ENCODE results near the gene PNPLA7.

DNA sequence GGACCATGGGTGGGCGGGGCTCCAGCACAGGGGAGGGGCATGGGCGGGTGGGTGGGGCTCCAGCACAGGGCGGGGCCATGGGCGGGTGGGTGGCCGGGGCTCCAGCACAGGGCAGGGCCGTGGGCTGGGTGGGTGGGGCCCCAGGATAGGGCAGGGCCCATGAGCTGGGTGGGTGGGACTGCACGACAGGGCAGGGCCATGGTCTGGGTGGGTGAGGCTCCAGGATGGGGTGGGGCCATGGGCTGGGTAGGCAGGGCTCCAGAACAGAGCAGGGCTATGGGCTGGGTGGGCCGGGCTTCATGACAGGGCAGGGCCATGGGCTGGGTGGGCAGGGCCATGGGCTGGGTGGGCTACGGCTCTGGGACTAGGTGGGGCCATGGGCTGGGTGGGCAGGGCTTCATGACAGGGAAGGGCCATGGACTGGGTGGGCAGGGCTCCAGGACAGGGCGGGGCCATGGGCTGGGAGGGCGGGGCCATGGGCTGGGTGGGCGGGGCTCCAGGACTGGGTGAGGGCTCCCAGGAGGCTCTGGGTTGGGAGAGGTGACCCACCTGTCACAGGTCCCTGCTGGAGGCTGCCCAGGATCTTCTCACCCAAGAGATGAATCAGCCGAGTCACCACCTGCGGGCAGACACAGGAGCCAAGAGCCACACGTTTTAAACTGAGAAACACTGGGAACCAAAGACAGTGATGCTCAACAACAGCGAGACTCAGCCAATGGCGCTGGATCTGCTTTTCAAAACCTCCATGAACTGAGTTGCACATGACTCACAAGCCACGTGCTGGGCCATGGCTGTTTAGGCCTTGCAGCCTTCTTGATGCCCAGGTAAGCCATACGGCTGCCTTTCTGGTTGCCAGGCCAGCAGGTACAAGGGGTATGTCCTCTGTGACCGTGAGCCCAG, 57.5 kb downstream of the PNPLA7 start:
- no peak for TF ChIP-seq FOXJ3 (CRISPR knock-in tag; IDR thresholded peaks at IDR 0.05; ENCODE audit: borderline replicate concordance)
- TF ChIP-seq JUND (CRISPR knock-in tag; IDR thresholded peaks at IDR 0.05): no peak
- no peak for TF ChIP-seq KLF9 (CRISPR knock-in tag; IDR thresholded peaks at IDR 0.05; ENCODE audit: low read depth)
- no peak for TF ChIP-seq ATF6 (CRISPR knock-in tag; conservative IDR thresholded peaks at IDR 0.05)
- TF ChIP-seq ZNF512 (CRISPR knock-in tag; IDR thresholded peaks at IDR 0.05): no peak
- no peak for TF ChIP-seq HDAC2 (CRISPR knock-in tag; IDR thresholded peaks at IDR 0.05)
- TF ChIP-seq SP4 (CRISPR knock-in tag; IDR thresholded peaks at IDR 0.05): no peak
- TF ChIP-seq MXD4 (CRISPR knock-in tag; IDR thresholded peaks at IDR 0.05): no peak
- no peak for TF ChIP-seq RFX5 (IDR thresholded peaks at IDR 0.05; ENCODE audit: low read depth, low read length)
- no peak for TF ChIP-seq JARID2 (CRISPR knock-in tag; IDR thresholded peaks at IDR 0.05; ENCODE audit: insufficient replicate concordance)

Data from HepG2 (cell line).